Activated CD8-positive, alpha-beta memory T cell treated with anti-CD3 and anti-CD28 coated beads, Interleukin-2, amount 50 U/mL, for 48 hours (primary cell): ENCODE measurements around the gene COPS7B.
A peak's percentile ranks its signal among the peaks of the same experiment; 100 is the strongest.

Experiments used
- DNase-seq: peaks from one replicate; pipeline ENCODE4 v3.0.0-alpha.2; 2020

COPS7B gene

DNA sequence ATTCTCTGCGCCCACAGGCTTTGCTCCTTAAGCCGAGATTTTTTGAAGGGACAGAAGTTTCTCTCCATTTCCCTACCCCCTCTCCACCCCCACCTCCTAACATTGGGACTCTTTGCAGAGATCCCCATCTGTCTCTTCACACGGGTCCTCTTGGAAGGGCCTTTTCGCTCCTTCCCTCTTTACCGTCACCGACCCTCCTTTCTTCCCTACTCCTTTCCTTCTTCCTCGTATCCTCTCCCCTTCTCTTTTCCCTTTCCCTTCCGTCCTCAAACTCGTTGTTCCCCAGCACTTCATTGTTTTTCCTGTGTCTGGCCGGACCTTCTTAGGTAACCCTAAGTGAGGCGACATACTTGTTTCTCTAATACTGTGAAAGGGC is 660 bp downstream of the COPS7B start:
- DNase-seq, result no peak

DNA sequence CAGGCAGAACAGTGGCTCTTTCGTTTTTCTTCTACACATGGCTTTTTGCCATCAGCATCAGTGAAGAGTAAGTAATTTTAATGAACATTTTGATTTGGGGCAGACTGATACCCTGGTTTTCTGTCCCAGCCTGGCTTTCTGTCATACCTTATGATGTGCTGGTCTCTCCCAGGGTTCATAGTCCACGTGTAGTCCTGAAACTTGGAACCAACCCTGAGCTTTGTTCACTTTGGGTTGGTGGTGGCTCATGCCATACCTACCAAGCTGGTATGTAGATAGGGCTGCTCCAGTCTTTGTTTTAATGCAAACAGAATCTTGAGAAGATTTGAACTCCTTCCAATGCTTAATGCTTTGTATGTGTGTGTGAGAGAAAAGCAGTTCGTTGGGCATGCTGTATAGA is 4.9 kb downstream of the COPS7B start:
- no peak for DNase-seq

DNA sequence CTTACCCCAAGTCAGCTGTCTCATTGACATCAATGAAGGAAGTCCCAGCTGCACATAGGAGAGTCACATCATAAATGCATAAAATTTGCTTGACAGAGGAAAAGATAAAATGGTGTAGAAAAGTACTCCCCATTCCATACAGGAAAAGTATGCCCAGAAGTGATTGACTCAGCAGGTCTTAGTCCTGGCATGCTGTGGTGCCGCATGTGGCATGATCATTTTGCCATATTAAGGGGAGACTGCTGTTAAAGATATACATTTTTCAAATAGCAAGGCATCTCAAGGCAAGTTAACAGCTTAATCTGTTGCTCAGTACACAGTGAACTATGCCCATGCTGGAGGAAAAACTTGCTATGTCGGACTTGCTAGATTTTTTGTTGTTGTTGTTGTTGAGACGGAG is 8.1 kb downstream of the COPS7B start:
- DNase-seq, result no peak

DNA sequence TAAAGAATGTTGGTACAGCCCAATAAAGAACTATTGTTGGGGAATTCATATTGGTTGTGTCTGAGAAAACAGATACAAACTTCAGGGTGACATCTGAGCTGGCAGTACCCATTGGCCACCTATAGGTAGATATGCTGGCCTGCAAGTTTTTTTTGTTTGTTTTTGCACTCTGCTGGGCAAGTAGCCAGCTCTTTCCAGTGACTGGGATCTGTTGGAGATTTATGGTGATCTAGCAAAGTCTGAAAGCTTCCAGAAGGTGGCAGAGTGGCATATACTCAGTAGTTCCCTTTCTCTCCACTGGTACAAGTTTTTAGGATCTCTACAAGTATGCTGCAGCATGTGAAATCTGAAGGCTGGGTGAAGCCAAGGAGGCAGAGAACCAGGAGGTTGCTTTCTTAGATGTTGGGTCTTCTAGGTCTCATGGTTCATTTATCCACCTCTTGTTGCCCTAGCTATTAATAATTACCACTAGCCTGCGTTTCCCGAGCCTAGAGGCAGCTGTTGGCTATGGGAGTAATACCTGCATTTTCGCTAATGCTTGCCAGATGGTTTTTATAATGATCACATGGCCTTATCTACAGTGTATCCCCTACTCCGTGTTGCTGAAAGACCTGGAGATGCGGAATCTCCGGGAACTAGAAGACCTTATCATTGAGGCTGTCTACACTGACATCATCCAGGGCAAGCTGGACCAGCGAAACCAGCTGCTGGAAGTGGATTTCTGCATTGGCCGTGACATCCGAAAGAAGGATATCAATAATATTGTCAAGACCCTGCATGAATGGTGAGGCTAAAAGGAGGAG is 9.5 kb downstream of the COPS7B start:
- DNase-seq, result no peak

DNA sequence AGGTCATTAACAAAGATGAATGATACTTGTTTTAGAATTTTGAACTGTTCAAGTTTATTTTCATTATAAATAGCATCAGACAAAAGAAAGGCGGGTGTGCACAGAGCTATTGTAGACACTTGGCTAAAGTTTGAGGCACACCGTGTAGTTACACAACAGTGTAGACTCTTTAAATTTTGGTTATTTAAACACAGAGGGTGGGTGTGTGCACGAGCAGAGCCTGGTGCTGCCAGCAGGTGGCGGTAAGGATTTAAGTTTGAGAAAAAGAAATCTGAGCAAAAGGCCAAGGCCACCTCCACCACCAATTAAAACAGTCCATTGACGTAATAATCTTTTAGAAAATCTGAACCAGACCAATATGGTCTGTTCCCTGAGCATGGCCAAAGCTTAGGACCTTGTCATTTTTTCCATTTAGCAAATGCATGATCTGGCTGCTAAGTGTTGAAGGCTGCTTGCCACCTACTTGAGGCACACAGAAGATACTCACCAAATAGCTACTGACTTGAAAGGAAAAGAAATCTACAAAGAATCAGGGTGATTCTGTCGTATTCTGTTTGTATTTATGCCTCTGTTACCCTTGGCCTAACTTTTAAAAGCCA is 14.3 kb downstream of the COPS7B start:
- peak; percentile 60 for DNase-seq

DNA sequence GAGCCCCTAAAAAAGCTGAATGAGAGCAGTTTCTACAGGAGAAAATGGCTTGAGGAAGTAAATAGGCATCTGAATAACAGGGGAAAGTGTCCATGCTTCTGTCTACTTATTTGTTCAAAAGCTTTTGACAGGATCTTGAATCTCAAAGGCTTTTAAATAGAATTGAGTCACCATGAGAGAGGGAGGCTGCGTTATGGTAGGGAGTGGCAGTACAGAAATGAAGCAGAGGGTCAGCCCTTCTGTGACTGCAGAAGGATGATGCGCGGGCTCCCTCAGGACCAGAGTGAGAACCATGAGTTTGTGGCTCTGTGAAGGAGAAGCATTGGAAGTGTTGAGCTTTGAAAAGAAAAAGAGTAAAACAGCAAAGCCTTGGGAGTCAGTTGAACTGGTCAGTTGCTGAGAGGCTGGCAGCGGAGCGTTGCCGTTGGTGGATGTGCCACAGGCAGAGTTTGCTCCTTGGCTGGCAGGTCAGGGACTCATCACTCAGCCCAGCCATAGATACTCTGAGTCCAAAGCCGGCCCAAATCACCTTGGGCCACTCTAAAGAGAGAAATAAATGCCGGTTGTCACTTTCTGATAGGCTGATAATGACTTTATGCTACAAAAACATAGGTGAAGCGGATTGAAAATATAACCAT is 17.4 kb downstream of the COPS7B start:
- DNase-seq, result no peak

DNA sequence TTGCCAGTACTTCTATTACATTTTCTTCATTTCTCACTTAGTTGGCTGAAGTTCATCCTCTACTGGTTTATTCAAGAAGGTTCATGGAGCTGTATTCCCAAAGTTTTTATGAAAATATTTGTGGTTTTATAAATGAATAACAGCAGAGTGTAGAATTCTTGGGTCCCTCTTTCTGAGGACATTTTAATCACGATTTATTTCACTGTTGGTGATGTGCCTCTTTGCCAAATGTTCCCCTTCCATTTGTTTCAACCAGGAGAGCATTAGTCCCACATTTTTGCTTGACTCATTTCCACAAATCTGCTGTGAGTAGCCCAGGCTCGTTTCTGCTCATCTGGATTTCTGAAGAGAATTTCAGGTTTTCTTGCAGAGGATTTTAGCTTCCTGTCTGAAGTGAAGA is 20.8 kb downstream of the COPS7B start:
- DNase-seq, result no peak

DNA sequence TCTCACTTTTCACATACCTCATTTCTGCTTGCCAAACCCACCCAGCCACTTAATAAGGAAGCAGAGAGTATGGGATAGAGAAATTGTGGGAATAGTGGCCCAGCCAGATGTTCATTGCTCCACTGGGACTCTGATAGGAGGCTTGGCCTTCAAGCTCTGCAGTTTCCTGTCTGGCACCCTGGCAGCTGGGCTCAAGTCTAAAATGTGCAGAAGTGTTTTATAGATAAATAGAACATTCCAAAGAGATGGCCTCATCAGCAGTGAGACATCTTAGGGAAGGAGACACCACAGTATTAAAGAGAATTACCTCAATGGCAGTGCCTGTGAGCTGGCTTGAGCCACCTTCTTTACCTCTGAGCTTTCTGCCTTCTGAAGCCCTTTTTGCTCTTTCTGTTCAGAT is 24.7 kb downstream of the COPS7B start:
- no peak for DNase-seq

DNA sequence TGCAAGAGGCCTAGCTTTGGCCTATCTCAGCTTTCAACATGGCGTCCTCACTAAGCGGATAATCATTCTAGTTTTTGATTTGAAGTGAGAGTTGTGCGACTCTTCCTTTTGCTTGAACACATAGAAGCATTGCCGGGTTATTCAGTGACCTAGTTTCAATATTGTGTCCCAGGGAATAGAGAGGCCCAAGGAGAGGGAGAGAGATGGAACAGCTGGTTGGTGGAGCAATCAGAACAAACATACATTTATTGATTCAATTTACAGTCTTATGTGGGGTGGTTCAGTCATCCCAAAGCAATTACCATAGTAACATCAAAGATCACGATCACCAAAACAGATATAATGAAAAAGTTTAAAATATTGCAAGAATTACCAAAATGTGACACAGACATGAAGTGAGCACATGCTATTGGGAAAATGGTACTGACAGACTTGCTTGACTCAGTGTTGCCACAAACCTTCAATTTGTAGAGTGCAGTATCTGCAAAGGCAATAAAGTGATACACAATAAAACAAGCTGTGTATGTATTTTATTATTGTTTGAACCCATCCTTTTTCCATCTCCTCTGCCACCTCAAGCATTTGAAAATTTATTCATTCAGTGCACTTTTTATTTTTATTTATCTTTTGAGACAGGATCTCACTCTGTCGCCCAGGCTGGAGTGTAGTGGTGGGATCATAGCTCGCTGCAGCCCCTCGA is 30.2 kb downstream of the COPS7B start:
- no peak for DNase-seq

DNA sequence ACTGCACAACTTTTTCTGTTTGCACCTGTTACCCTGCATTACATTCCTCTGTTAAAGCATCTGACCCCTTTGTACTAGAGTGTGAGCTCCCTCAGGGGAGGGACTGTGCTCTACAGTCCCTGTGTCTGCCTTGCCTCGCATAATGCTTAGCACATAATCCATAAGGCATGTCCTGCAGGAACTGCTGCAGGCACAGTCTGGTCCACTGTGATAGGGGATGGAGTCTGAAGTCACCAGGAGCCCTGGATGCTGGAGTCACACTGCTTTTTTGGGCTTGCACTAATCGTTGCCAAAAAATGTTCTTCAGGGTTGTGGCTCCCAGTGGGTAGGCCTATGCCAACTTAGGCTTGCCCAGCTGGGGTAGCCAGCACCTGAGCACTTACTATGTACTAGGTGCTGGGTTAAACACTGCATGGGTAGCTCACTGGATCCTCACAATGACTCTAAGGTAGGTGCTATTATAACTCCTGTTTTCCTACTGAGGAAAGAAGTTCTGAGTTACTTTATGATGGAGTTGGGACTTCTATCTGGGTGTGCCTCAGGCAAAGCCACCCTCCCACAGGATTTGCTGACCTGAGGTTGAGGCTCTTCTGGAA is 33.3 kb downstream of the COPS7B start:
- DNase-seq, result no peak

DNA sequence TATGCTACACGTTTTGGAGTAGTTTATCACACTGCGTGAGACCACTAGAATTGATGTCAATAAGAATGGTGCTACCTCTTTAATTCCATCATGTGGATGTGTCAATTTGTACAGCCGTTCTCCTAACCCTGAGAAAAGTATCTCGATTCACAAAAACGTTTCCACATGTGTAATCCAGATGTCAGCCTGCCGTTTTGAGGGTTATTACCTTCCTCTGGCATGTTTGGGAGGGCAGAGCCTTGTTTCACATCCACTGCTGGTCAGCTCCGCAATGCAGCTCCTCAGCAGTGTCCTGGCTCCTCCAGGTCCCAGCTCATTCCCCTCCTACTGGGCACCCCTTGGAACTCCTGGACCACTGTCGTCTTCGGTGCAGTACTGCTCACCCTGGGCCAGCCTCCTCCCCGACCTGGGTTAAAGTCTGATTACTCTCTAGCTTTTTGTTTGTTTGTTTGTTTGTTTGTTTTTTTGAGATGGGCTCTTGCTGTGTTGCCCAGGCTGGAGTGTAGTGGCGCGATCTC is 34.6 kb downstream of the COPS7B start:
- no peak for DNase-seq

DNA sequence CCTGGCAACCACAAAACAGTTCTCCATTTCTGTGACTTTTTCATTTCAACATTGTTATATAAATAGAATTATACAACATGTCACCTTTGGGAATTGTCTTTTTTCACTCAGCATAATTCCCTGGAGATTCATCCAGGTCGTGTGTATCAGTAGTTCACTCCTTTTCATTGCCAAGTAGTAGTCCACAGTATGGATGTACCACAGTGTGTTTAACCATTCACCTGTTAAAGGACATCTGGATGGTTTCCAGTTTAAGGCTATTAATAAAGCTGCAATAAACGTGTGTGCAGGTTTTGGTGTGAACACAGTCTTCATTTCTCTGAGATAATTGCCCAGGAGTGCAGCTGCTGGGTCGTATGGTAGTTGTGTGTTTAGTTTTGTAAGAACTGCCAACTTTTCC is 35.7 kb downstream of the COPS7B start:
- no peak for DNase-seq

DNA sequence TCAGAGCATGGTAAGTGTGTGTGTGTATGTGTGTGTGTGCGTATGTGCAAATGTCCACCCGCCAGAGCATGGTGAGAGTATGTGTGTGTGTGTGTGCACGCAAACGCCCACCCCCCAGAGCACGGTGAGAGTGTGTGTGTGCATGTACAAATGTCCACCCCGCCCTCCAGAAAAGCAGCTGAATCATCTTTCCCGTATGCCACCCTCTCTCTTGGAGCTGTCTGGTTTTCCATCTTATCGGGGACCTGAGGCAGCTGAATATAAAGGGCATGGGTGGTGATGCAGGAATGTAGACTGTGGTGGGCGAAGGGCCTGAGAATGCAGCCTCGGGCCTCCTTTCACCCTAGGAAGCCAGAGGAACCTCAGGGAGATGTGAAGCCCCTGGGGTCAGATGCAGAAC is 66.9 kb downstream of the COPS7B start:
- no peak for DNase-seq

DNA sequence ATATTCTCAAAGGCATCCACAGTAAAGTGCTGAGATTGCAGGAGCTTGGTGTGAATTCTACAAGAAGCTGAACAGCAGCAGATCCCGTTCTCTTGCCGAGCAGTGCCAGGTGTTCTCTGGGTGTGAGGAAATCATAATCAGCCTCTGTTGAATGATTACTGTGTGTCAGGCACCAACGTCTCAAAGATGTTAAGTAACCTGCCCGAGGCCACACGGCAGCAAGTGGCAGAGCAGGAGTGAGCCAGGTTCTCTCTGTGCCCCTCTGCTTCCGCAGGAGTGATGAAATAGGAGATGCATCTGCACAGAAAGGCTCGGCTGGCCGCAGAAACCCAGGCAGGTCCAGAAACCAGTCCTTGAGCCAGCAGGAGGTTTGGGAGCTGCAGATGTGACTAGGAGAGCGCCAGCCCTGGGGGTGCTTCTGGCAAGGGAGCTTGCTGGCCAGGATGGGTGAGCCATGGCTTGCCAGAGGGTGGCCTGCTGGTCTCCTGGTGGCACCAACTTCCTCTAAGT is 68.4 kb downstream of the COPS7B start:
- DNase-seq, result no peak

DNA sequence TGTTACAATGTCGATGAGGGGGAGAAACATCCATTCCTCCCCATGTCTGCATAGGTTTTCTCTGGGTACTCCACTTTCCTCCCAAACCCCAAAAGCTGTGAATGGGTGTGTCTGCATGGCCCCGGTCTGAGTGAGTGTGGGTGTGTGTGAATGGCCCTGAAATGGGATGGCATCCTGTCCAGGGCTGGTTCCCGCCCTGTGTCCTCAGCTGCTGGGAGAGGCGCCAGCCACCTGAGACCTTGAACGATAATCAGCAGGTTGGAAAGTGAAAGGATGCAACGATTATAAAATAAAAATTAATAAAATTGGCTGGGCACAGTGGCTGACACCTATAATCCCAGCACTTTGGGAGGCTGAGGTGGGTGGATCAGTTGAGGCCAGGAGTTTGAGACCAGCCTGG is 70.7 kb downstream of the COPS7B start:
- DNase-seq, result no peak
